CD4-positive, alpha-beta T cell treated with Interleukin-6 for 4 hours (primary cell): ENCODE measurements around the gene ARHGEF25.
A peak's percentile ranks its signal among the peaks of the same experiment; 100 is the strongest.
"Not testable (repeated sequence)": the region's sequence is repeated elsewhere in the genome, so short reads cannot be mapped to it uniquely, and the experiment has no call there.

Experiments used
- DNase-seq: peaks from one replicate; pipeline ENCODE4 v3.0.0-alpha.2; 2020; ENCODE audit warnings: mixed read lengths

ARHGEF25 gene

GRCh38 chr12:57609781-57610553 is 1.3 kb upstream of the ARHGEF25 start:
- DNase-seq: no peak

DNA sequence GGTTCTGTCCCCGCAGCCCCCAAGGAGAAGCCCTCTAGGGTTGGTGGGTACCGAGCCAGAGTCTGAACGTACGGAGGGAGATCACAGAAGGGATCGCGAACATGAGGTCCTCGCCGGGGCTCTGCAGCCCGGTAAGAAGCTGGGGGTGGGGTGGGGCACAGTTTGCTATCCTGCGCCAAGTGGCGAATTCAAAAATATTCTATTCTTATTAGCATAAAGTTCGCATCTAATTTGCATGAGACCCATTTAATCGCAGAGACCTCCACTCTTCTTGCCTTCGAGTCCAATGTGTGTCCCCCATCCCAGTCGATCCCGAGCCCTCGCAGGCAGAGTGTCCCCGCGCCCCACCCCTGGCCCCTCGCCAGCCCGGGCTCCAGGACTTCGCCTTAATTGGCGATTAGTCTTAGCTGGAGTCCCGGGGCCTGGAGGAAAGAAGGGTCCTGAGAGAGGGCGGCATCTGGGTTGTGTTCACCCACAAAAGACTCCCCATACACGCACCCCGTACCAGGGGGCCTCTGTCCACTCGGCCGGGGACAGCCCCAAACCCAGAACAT is 604 bp upstream of the ARHGEF25 start:
- no peak for DNase-seq

DNA sequence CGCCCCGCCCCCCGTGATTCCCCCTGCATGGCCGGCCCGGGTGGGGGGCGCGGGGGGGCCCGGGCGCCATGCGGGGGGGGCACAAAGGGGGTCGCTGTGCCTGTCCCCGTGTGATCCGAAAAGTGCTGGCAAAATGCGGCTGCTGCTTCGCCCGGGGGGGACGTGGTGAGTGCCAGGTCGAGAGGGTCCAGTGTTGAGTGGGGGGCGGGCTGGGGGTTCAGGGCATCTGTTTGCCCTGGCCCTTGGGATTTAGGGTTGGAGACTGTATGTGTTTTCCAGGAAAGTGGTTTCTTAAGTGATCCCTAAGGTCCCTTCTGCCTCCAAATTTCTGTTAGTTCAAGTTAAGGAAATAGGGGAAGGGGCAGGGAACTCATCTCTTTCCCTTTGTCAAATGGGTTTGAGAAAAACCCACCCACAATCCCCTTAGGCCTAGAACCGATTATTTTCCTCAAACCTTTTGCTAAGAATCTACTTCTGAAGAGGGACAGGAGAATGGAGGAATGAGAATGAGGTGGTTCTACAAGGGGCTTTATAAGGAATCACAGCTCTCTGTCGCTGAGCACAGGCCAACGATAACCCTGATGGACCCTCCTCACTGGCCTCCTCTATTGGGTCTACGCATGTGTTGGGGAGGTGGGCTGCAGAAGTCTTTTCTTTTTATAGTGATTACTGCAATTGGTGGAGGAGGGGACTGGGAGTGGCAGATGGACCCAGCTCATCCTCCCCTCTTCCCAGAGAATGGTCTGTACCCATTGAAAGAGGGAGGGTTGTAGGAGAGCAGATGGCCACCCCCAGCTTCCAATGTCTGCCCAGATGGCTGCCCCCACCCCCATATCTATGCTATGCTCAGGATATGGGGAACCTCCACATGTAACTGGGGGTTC is 834 bp downstream of the ARHGEF25 start:
- DNase-seq: no peak

DNA sequence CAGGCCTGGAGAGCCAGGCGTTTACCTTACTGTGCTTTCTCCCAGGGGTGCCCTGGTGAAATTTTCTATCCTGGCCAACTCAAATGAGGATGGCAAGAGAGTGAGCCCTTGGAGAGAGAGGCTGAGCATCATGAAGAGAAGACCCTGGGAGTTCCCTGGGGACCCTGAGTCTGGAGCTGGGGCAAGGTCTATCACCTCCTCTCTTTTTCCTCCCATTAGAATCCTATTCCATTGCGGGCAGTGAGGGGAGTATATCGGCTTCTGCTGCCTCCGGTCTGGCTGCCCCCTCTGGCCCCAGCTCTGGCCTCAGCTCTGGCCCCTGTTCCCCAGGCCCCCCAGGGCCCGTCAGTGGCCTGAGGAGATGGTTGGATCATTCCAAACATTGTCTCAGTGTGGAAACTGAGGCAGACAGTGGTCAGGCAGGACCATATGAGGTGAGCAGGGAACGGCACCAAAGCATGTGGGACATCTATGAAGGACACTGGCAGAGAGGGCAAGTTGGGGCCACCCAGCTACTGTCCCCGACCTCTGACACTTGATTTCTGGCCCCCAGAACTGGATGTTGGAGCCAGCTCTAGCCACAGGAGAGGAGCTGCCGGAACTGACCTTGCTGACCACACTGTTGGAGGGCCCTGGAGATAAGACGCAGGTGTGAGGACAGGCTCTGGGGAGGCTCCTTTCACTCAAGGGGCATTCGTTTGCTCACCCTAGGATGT is 1.6 kb downstream of the ARHGEF25 start:
- no peak for DNase-seq

DNA sequence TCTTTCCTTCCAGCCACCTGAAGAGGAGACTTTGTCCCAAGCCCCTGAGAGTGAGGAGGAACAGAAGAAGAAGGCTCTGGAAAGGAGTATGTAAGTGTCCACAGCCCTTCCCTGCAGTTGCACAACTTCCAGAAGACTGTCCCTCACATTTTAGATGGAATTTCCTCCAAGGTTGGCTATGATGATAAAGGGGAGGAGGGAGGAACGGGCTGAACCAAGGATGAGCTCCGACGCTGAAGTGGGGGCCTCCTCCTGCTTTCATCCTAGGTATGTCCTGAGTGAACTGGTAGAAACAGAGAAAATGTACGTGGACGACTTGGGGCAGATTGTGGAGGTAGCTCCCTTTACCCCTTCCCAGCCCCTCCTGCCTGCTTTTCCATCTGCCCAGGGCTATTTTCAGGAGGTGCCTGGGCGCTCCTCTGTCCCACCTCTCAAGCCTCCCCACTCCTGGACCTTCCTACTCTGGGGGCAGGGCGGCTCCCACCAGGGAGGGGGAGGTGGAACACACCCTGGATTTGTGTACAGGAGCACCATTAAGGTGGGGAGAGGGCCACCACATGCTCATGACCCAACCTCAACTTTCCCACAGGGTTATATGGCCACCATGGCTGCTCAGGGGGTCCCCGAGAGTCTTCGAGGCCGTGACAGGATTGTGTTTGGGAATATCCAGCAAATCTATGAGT is 2.3 kb downstream of the ARHGEF25 start:
- DNase-seq: no peak

- no peak for DNase-seq
These were observed 3.1 kb downstream of the ARHGEF25 start for GRCh38 chr12:57614178-57614947.

GRCh38 chr12:57614948-57615500 is 3.8 kb downstream of the ARHGEF25 start:
- no peak for DNase-seq

DNA sequence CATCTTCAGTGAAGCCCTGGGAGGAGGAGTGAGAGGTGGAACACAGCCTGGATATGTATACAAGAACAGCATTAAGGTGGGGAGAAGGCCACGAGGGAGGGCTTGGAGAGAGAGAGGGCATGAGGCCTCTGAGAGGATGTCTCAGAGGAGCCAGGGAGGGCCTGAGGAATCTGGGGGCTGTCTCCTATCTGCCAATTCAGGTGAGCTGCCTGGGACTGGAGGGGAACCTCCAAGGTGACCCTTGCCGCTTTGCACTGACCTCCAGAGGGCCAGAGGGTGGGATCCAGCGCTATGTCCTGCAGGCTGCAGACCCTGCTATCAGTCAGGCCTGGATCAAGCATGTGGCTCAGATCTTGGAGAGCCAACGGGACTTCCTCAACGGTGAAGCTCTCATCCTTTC is 4.4 kb downstream of the ARHGEF25 start:
- no peak for DNase-seq

- DNase-seq: no peak
These were observed 5.3 kb downstream of the ARHGEF25 start for GRCh38 chr12:57616383-57617101.

GRCh38 chr12:57617942-57618341 is 6.7 kb downstream of the ARHGEF25 start:
- DNase-seq: no peak

GRCh38 chr12:57618431-57618830 is 7.2 kb downstream of the ARHGEF25 start:
- DNase-seq: not testable (repeated sequence)

DNA sequence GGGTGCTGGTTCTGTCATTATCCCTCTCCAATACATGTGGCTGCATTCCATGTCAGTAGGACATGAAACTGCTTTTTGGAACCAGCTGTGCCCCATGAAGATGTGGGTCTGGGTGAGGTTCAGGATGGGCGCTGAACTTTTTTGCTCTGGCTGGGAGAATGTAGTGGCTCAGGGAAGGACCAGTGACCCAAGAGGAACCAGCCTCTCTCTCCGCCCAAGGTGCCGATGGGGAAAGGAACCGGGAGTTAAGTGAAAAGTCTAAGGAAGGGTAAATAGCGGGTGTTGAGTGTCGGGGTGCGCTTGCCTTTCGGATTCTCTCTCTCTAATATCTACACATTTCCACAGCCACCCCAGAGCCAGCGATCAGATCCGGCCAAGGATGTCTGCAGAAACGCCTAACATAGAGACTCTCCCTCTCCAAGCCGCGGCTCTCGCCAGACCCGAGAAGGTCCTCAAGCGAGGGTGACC is 7.8 kb downstream of the ARHGEF25 start:
- no peak for DNase-seq

DNA sequence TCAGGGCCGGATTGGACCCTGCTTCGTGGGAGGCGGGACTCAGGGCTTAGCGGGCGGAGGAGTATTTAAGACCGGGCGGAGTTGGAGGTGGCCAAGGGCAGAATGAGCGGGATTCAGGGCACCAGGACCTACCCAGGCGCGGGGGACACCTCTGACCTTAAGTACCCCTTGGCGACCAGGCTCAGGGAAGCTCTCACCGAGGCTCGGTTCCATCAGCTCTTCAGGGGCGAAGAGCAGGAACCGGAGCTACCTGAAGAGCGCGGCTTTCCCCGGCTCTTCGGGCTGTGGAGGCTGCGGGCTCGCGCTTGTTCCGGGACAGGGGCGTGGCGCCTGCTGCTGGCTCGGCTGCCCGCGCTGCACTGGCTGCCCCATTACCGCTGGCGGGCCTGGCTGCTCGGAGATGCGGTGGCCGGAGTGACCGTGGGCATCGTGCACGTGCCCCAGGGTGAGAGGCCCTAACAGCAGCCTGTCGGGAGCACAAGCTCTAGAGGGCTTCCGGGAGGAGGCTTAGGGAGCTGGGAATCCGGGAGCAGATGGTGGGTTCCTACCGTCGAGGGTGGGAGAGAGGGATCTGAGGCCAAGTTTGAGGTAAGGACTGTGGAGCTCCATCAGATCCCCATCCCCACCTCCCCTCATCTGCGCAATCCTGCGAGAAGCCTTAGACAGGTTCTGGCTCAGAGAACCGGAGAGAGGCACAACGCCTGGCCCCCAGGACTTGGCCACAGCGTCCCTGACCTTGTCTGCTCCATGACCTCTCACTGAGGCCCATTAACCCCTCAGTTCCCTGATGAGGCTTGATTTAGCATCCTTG is 8.4 kb downstream of the ARHGEF25 start:
- DNase-seq: peak; percentile 42

- no peak for DNase-seq
These were observed 9.2 kb downstream of the ARHGEF25 start for GRCh38 chr12:57620245-57620935.

- DNase-seq: peak; percentile 22
These were observed 9.8 kb downstream of the ARHGEF25 start for GRCh38 chr12:57620936-57621496.

GRCh38 chr12:57621497-57622292 is 10.5 kb downstream of the ARHGEF25 start:
- peak; percentile 75 for DNase-seq
